ENCODE results near the gene CROCC.
"Not testable (repeated sequence)": the region's sequence is repeated elsewhere in the genome, so short reads cannot be mapped to it uniquely, and the experiment has no call there.

The CROCC gene

GRCh38 chr1:16939386-16940180 is 17.9 kb downstream of the CROCC start:
- not testable (repeated sequence) for DNase-seq

GRCh38 chr1:16944038-16944437 is 22.3 kb downstream of the CROCC start:
- no peak for DNase-seq

GRCh38 chr1:16945512-16945911 is 23.8 kb downstream of the CROCC start:
- DNase-seq, result not testable (repeated sequence)

- not testable (repeated sequence) for DNase-seq
Observed at GRCh38 chr1:16946185-16946584, 24.5 kb downstream of the CROCC start.

- no peak for DNase-seq
Observed at GRCh38 chr1:16946646-16947045, 24.9 kb downstream of the CROCC start.

GRCh38 chr1:16948282-16948891 is 26.7 kb downstream of the CROCC start:
- DNase-seq, result not testable (repeated sequence)

GRCh38 chr1:16949026-16949425 is 27.3 kb downstream of the CROCC start:
- DNase-seq, result not testable (repeated sequence)

- not testable (repeated sequence) for DNase-seq
Observed at GRCh38 chr1:16952376-16952775, 30.6 kb downstream of the CROCC start.

GRCh38 chr1:16954579-16954978 is 32.8 kb downstream of the CROCC start:
- DNase-seq, result no peak

- no peak for DNase-seq
Observed at GRCh38 chr1:16955186-16955585, 33.5 kb downstream of the CROCC start.

GRCh38 chr1:16956775-16957174 is 35.0 kb downstream of the CROCC start:
- no peak for DNase-seq

- no peak for DNase-seq
Observed at GRCh38 chr1:16957731-16958130, 36.0 kb downstream of the CROCC start.

GRCh38 chr1:16958475-16958874 is 36.7 kb downstream of the CROCC start:
- DNase-seq, result no peak

GRCh38 chr1:16960560-16961296 is 39.0 kb downstream of the CROCC start:
- peak; percentile 78 for DNase-seq

- no peak for DNase-seq
Observed at GRCh38 chr1:16961297-16962133, 39.8 kb downstream of the CROCC start.

- DNase-seq, result not testable (repeated sequence)
Observed at GRCh38 chr1:16964169-16964568, 42.4 kb downstream of the CROCC start.

GRCh38 chr1:16965486-16966067 is 43.8 kb downstream of the CROCC start:
- DNase-seq, result no peak

- DNase-seq, result no peak
Observed at GRCh38 chr1:16966282-16966681, 44.6 kb downstream of the CROCC start.

- no peak for DNase-seq
Observed at GRCh38 chr1:16967095-16967575, 45.4 kb downstream of the CROCC start.

- no peak for DNase-seq
Observed at GRCh38 chr1:16967962-16968361, 46.2 kb downstream of the CROCC start.

- DNase-seq, result no peak
Observed at GRCh38 chr1:16968372-16968771, 46.6 kb downstream of the CROCC start.

GRCh38 chr1:16969057-16969611 is 47.4 kb downstream of the CROCC start:
- DNase-seq, result no peak

Data from CD4-positive, alpha-beta T cell treated with Interleukin-17A for 1 hour (primary cell).